ENCODE measurements around the gene HSD11B2. TPM values are rescaled to one million over a fixed set of nuclear protein-coding genes. Genes with fewer than 3 reads are reported as not detected.
A peak's percentile ranks its signal among the peaks of the same experiment; 100 is the strongest.

The HSD11B2 gene
- total and polyA plus RNA-seq, 10 of the 15 experiments (the other 5 are each of a cell fraction or from before 2014, with no cell fraction given): 0.09 to 0.34 (median 0.21) TPM; not detected in 2

- RAD21 ChIA-PET (ENCODE audit: unreplicated experiment): no interaction called here
- intact Hi-C loops (cut with micrococcal nuclease; ENCODE audit: unreplicated experiment): no loop called here
- H3K4me3 ChIP-seq: peak within 1 kb of the TSS; percentile 68; the same call in 1 of the 2 replicates
- H3K4me2 ChIP-seq (ENCODE audit: control insufficient read depth, insufficient read depth): peak within 1 kb of the TSS; percentile 87
- CTCF ChIA-PET: interaction anchor here (0.5 to 1.3 kb wide), 7 partner anchors 9 to 258 kb away, joined by 3 to 5 read pairs (median 3); partner anchors contain the start of gene TMEM208
- H3K27me3 ChIP-seq (replicated peaks in 1 of 2; ENCODE audit: control insufficient read depth in 2 of 2, insufficient read depth in 2 of 2, low read length in 1 of 2): peaks cover 2 to 4% of the 10 kb centered on the region in 2 experiments; a peak in 3 of 4 replicates
- FAIRE-seq: no peak
- no peak within 1 kb of the TSS for H3K27ac ChIP-seq (ENCODE audit: control insufficient read depth, insufficient read depth)
- in situ Hi-C loops (cut with MboI): loop anchor here (25.0 kb wide), 1 partner anchor 429 kb away; the partner anchor contains the start of gene CES4A
- POLR2A ChIA-PET: no interaction called here
- H3K36me3 ChIP-seq (ENCODE audit: control insufficient read depth in 2 of 2, insufficient read depth in 2 of 2, low read length in 1 of 2): no peaks in the 10 kb centered on the region
- H3K9ac ChIP-seq (ENCODE audit: control insufficient read depth, insufficient read depth, low read length): peak within 1 kb of the TSS; percentile 58; the same call in 1 of the 2 replicates
- 7% methylated on average over 56 of the region's 73 CpGs for WGBS (ENCODE audit: insufficient coverage, insufficient replicate concordance, low lambda C conversion rate, missing lambda C conversion rate)
- H4K20me1 ChIP-seq (ENCODE audit: control insufficient read depth, insufficient read depth): 0 out of 2 replicates have a peak, but pooled peaks cover 2% of the 10 kb centered on the region
- DNase-seq (ENCODE audit: low read depth, low spot score): no peak
- H3K79me2 ChIP-seq (ENCODE audit: control insufficient read depth, insufficient read depth, low read length): no peaks in the 10 kb centered on the region
- H3K4me1 ChIP-seq (ENCODE audit: control insufficient read depth, insufficient read depth, low read length): peaks cover 7% of the 10 kb centered on the region; the same call in 1 of the 2 replicates
- H2AFZ ChIP-seq (ENCODE audit: control insufficient read depth, low read depth, low read length): peak within 1 kb of the TSS; percentile 86
- no TSS peak for BruUV-seq (replicated peaks)
- no peaks in the 10 kb centered on the region for H3K9me3 ChIP-seq (replicated peaks; ENCODE audit: control insufficient read depth, insufficient read depth, low read length)
- SMC1A ChIA-PET (ENCODE audit: uncharacterized antibody, unreplicated experiment): interaction anchor here (1.0 to 2.3 kb wide), 3 partner anchors 10 to 68 kb away, joined by 3 to 5 read pairs (median 3); no protein-coding TSS in a partner anchor
- peak; percentile 92 for ATAC-seq
- TF ChIP-seq PAX8 (IDR thresholded peaks at IDR 0.05): no peak
- TF ChIP-seq MXI1 (IDR thresholded peaks at IDR 0.05; ENCODE audit: low read depth, low read length): peak; percentile 71; the same call in 1 of the 2 replicates
- TF ChIP-seq STAT3 (IDR thresholded peaks at IDR 0.05; ENCODE audit: low read depth, low read length): no peak
- TF ChIP-seq MYC (IDR thresholded peaks at IDR 0.05; ENCODE audit: insufficient read depth, insufficient read length, insufficient replicate concordance, low read length, severe bottlenecking): no peak
- TF ChIP-seq BMI1 (IDR thresholded peaks at IDR 0.05; ENCODE audit: borderline replicate concordance): peak; percentile 79
- peak; percentile 38; the same call in 1 of the 2 replicates for TF ChIP-seq CREM (IDR thresholded peaks at IDR 0.05; ENCODE audit: low read depth)
- no peak for TF ChIP-seq TCF7 (IDR thresholded peaks at IDR 0.05; ENCODE audit: borderline replicate concordance)
- TF ChIP-seq, protein P1, sequence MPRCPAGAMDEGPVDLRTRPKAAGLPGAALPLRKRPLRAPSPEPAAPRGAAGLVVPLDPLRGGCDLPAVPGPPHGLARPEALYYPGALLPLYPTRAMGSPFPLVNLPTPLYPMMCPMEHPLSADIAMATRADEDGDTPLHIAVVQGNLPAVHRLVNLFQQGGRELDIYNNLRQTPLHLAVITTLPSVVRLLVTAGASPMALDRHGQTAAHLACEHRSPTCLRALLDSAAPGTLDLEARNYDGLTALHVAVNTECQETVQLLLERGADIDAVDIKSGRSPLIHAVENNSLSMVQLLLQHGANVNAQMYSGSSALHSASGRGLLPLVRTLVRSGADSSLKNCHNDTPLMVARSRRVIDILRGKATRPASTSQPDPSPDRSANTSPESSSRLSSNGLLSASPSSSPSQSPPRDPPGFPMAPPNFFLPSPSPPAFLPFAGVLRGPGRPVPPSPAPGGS (IDR thresholded peaks at IDR 0.05; ENCODE audit: borderline replicate concordance, insufficient read depth, low read depth, low read length, poor library complexity, severe bottlenecking): no peak
- peak; percentile 24; the same call in 1 of the 2 replicates for TF ChIP-seq SMC3 (IDR thresholded peaks at IDR 0.05; ENCODE audit: borderline replicate concordance, low read length)
- TF ChIP-seq HCFC1 (IDR thresholded peaks at IDR 0.05; ENCODE audit: low read length): 0 out of 2 replicates have a peak, but pooled peaks have one; percentile 28
- no peak for TF ChIP-seq KAT2A (conservative IDR thresholded peaks at IDR 0.05; ENCODE audit: control insufficient read depth, low read depth, low read length)
- TF ChIP-seq LARP7 (IDR thresholded peaks at IDR 0.05): peak; percentile 76
- TF ChIP-seq SIX5 (IDR thresholded peaks at IDR 0.05; ENCODE audit: low read depth, low read length, severe bottlenecking): peak; percentile 21
- TF ChIP-seq ASH2L (IDR thresholded peaks at IDR 0.05; ENCODE audit: borderline replicate concordance, low read depth): no peak
- TF ChIP-seq RBBP5 (conservative IDR thresholded peaks at IDR 0.05): no peak
- TF ChIP-seq TBL1XR1 (IDR thresholded peaks at IDR 0.05; ENCODE audit: low read depth, low read length): no peak
- TF ChIP-seq, protein P2, sequence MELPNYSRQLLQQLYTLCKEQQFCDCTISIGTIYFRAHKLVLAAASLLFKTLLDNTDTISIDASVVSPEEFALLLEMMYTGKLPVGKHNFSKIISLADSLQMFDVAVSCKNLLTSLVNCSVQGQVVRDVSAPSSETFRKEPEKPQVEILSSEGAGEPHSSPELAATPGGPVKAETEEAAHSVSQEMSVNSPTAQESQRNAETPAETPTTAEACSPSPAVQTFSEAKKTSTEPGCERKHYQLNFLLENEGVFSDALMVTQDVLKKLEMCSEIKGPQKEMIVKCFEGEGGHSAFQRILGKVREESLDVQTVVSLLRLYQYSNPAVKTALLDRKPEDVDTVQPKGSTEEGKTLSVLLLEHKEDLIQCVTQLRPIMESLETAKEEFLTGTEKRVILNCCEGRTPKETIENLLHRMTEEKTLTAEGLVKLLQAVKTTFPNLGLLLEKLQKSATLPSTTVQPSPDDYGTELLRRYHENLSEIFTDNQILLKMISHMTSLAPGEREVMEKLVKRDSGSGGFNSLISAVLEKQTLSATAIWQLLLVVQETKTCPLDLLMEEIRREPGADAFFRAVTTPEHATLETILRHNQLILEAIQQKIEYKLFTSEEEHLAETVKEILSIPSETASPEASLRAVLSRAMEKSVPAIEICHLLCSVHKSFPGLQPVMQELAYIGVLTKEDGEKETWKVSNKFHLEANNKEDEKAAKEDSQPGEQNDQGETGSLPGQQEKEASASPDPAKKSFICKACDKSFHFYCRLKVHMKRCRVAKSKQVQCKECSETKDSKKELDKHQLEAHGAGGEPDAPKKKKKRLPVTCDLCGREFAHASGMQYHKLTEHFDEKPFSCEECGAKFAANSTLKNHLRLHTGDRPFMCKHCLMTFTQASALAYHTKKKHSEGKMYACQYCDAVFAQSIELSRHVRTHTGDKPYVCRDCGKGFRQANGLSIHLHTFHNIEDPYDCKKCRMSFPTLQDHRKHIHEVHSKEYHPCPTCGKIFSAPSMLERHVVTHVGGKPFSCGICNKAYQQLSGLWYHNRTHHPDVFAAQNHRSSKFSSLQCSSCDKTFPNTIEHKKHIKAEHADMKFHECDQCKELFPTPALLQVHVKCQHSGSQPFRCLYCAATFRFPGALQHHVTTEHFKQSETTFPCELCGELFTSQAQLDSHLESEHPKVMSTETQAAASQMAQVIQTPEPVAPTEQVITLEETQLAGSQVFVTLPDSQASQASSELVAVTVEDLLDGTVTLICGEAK (IDR thresholded peaks at IDR 0.05; ENCODE audit: borderline replicate concordance): no peak
- TF ChIP-seq NR2C2 (IDR thresholded peaks at IDR 0.05; ENCODE audit: borderline replicate concordance, control insufficient read depth, insufficient read length, low read depth): no peak
Observed at GRCh38 chr16:67415872-67416793, 14.8 kb upstream of the HSD11B2 start, which contains the start of gene ZDHHC1. Gene ZDHHC1, minus strand, starts transcription at chr16:67416477. Its CDS starts 8,702 bp downstream, at chr16:67407775.
